COLO668 (cell line): ENCODE data around the gene TMEM45A.
"Not testable (repeated sequence)": the region's sequence is repeated elsewhere in the genome, so short reads cannot be mapped to it uniquely, and the experiment has no call there.

Experiments
- DNase-seq: peaks from one replicate; lab custom pipeline; 2025; ENCODE audit not compliant: unreplicated experiment; lab: John Stamatoyannopoulos, UW

The TMEM45A gene

GRCh38 chr3:100482176-100482575 is 10.2 kb upstream of the TMEM45A start:
- no peak for DNase-seq

- no peak for DNase-seq
Observed at GRCh38 chr3:100483529-100483928, 8.9 kb upstream of the TMEM45A start.

GRCh38 chr3:100486808-100487207 is 5.6 kb upstream of the TMEM45A start:
- no peak for DNase-seq

GRCh38 chr3:100489118-100489517 is 3.3 kb upstream of the TMEM45A start:
- DNase-seq = no peak

GRCh38 chr3:100496711-100497261 is 4.4 kb downstream of the TMEM45A start:
- DNase-seq = no peak

- no peak for DNase-seq
Observed at GRCh38 chr3:100499651-100500050, 7.2 kb downstream of the TMEM45A start.

- DNase-seq = no peak
Observed at GRCh38 chr3:100500320-100500880, 8.0 kb downstream of the TMEM45A start.

- DNase-seq = no peak
Observed at GRCh38 chr3:100503448-100503847, 11.0 kb downstream of the TMEM45A start.

GRCh38 chr3:100506355-100506754 is 13.9 kb downstream of the TMEM45A start:
- DNase-seq = no peak

GRCh38 chr3:100509818-100510217 is 17.4 kb downstream of the TMEM45A start:
- DNase-seq = not testable (repeated sequence)

GRCh38 chr3:100516232-100516631 is 23.8 kb downstream of the TMEM45A start:
- DNase-seq = no peak

- no peak for DNase-seq
Observed at GRCh38 chr3:100516838-100517237, 24.4 kb downstream of the TMEM45A start.

GRCh38 chr3:100517276-100517675 is 24.9 kb downstream of the TMEM45A start:
- DNase-seq = no peak

GRCh38 chr3:100518244-100518643 is 25.8 kb downstream of the TMEM45A start:
- no peak for DNase-seq

- no peak for DNase-seq
Observed at GRCh38 chr3:100518983-100519382, 26.6 kb downstream of the TMEM45A start.

GRCh38 chr3:100521439-100521845 is 29.0 kb downstream of the TMEM45A start:
- DNase-seq = no peak

GRCh38 chr3:100522125-100522524 is 29.7 kb downstream of the TMEM45A start:
- DNase-seq = no peak

- DNase-seq = no peak
Observed at GRCh38 chr3:100523050-100523760, 30.8 kb downstream of the TMEM45A start.

GRCh38 chr3:100525753-100526612 is 33.6 kb downstream of the TMEM45A start:
- DNase-seq = no peak

GRCh38 chr3:100526613-100527346 is 34.4 kb downstream of the TMEM45A start:
- no peak for DNase-seq

- DNase-seq = no peak
Observed at GRCh38 chr3:100527347-100527735, 34.9 kb downstream of the TMEM45A start.
